KMS-11 (cell line): Measurements from ENCODE around the gene NELFB.

ENCODE experiments used
- H2AFZ ChIP-seq: fragments of 200-600 bp; sonication (generic); 2 replicates; pipeline ENCODE4 v1.6.1; 2016; ENCODE audit warnings: antibody characterized with exemption, mixed run types, low read depth
- H3K27ac ChIP-seq: fragments of 200-600 bp; sonication (generic); 2 replicates; pipeline ENCODE4 v1.6.1; 2016; ENCODE audit warnings: mild to moderate bottlenecking, mixed run types
- H3K27me3 ChIP-seq: fragments of 200-600 bp; sonication (generic); 2 replicates; pipeline ENCODE4 v1.6.1; 2017; ENCODE audit warnings: mild to moderate bottlenecking, low read depth, mixed run types, moderate library complexity; ENCODE audit not compliant: insufficient read depth
- H3K36me3 ChIP-seq: fragments of 200-600 bp; sonication (generic); 2 replicates; pipeline ENCODE4 v1.6.1; 2017; ENCODE audit warnings: mild to moderate bottlenecking, mixed run types; ENCODE audit not compliant: insufficient read depth
- H3K4me1 ChIP-seq: fragments of 200-600 bp; sonication (generic); 2 replicates; pipeline ENCODE4 v1.6.1; 2016; ENCODE audit warnings: mild to moderate bottlenecking, low read depth, mixed run types; ENCODE audit not compliant: poor library complexity, severe bottlenecking
- H3K4me2 ChIP-seq: fragments of 200-600 bp; sonication (generic); 2 replicates; pipeline ENCODE4 v1.7.0; 2016; ENCODE audit warnings: mild to moderate bottlenecking, mixed run types
- H3K4me3 ChIP-seq: fragments of 200-600 bp; sonication (generic); IDR thresholded peaks from 2 replicates; pipeline ENCODE4 v1.6.1; 2017; ENCODE audit warnings: low read depth, low read length, mixed read lengths; ENCODE audit not compliant: insufficient read depth
- H3K79me2 ChIP-seq: fragments of 200-600 bp; sonication (generic); 2 replicates; pipeline ENCODE4 v1.6.1; 2016; ENCODE audit warnings: low read depth, mixed run types; ENCODE audit not compliant: insufficient read depth
- H3K9ac ChIP-seq: fragments of 200-600 bp; sonication (generic); 2 replicates; pipeline ENCODE4 v1.6.1; 2016; ENCODE audit warnings: mild to moderate bottlenecking, mixed run types
- H4K20me1 ChIP-seq: fragments of 200-600 bp; sonication (generic); 2 replicates; pipeline ENCODE4 v1.6.1; 2016; ENCODE audit warnings: mild to moderate bottlenecking, mixed run types; ENCODE audit not compliant: insufficient read depth
- CTCF ChIP-seq: fragments of 200-600 bp; sonication (generic); conservative IDR thresholded peaks from 2 replicates; pipeline ENCODE4 v1.6.1; 2017; ENCODE audit warnings: low read depth, mild to moderate bottlenecking, antibody characterized with exemption, low read length, moderate library complexity, mixed read lengths

The NELFB gene

GRCh38 chr9:137266585-137267453, 11.7 kb downstream of the NELFB start:
- no peak overlapping the region for H3K4me2 ChIP-seq
- H3K79me2 ChIP-seq = no peaks in the 10 kb centered on the region
- H3K27me3 ChIP-seq = no peaks in the 10 kb centered on the region
- no peaks in the 10 kb centered on the region for H3K36me3 ChIP-seq
- H2AFZ ChIP-seq = no peak overlapping the region
- no peak for TF ChIP-seq CTCF
- H3K9ac ChIP-seq = no peak overlapping the region
- no peak overlapping the region for H3K4me3 ChIP-seq
- H3K4me1 ChIP-seq = peaks cover 22% of the 10 kb centered on the region
- no peaks in the 10 kb centered on the region for H4K20me1 ChIP-seq
- H3K27ac ChIP-seq = no peak overlapping the region

DNA sequence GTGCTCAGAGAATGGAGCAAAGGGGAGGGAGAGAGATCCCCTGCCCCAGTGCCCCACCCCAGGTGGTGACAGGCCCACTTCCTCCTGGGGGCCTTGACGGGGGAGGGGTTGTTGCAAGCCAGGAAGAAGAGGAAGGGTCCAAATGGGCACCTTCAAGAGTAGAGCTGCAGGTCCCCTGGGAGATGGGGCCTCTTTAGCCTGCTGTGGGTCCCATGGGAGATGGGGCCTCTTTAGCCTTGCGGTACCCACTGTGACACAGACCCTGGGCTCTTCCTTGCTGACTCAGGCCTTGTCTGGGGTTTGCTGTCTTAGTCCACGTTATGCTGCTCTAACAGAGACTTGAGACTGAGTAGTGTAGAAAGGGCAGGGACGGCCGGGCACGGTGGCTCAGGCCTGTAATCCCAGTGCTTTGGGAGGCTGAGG, 12.8 kb downstream of the NELFB start:
- no peaks in the 10 kb centered on the region for H4K20me1 ChIP-seq
- no peak overlapping the region for H2AFZ ChIP-seq
- no peak overlapping the region for H3K4me2 ChIP-seq
- no peak overlapping the region for H3K27ac ChIP-seq
- no peak for TF ChIP-seq CTCF
- H3K36me3 ChIP-seq = no peaks in the 10 kb centered on the region
- no peak overlapping the region for H3K4me3 ChIP-seq
- no peak overlapping the region for H3K9ac ChIP-seq
- H3K79me2 ChIP-seq = no peaks in the 10 kb centered on the region
- peaks cover 26% of the 10 kb centered on the region for H3K4me1 ChIP-seq
- H3K27me3 ChIP-seq = no peaks in the 10 kb centered on the region

GRCh38 chr9:137268538-137269201, 13.5 kb downstream of the NELFB start:
- Histone ChIP-seq H3K27me3 (no peaks in the 10 kb centered on the region), H3K27ac (no peak overlapping the region), H3K36me3 (no peaks in the 10 kb centered on the region), H3K4me2 (no peak overlapping the region), H3K79me2 (no peaks in the 10 kb centered on the region), H3K4me1 (peaks cover 26% of the 10 kb centered on the region), H3K9ac (no peak overlapping the region), H4K20me1 (no peaks in the 10 kb centered on the region), H3K4me3 (no peak overlapping the region), H2AFZ (no peak overlapping the region)
- TF ChIP-seq CTCF = no peak

DNA sequence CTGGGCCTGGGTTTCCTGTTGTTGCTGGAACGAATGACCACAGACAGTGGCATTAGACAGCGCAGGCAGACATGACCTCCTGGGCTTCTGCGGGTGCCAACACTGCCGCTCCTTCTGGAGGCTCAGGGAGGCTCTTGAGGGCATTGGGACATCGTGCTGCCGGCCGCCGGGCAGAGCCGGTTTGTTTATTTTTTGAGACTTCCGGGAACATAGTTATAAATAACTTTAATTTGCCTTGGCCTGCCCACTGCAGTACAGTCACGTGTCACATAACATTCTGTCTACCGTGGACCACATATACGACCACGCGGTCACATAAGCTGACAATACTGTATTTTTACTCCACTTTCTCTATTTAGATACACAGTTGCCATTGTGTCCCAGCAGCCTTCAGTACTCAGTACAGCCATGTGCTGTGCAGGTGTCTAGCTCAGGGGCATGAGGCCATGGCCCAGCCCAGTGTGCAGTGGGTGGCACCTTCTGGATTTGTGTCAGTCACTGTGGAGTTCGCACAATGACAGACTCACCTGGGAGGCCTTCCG, 14.2 kb downstream of the NELFB start:
- no peak overlapping the region for H3K4me3 ChIP-seq
- H3K36me3 ChIP-seq = no peaks in the 10 kb centered on the region
- H3K79me2 ChIP-seq = no peaks in the 10 kb centered on the region
- no peaks in the 10 kb centered on the region for H3K27me3 ChIP-seq
- H3K4me2 ChIP-seq = no peak overlapping the region
- H3K27ac ChIP-seq = no peak overlapping the region
- no peak overlapping the region for H3K9ac ChIP-seq
- no peak for TF ChIP-seq CTCF
- no peaks in the 10 kb centered on the region for H4K20me1 ChIP-seq
- H3K4me1 ChIP-seq = peaks cover 26% of the 10 kb centered on the region
- H2AFZ ChIP-seq = no peak overlapping the region
